NCI-H226 (cell line): Measurements from ENCODE around the gene CPSF4.

Experiments
- DNase-seq: peaks from one replicate; pipeline ENCODE4 v3.0.0-alpha.2; 2015

CPSF4 gene

GRCh38 chr7:99449326-99449725 lies 10.6 kb downstream of the CPSF4 start:
- no peak for DNase-seq

DNA sequence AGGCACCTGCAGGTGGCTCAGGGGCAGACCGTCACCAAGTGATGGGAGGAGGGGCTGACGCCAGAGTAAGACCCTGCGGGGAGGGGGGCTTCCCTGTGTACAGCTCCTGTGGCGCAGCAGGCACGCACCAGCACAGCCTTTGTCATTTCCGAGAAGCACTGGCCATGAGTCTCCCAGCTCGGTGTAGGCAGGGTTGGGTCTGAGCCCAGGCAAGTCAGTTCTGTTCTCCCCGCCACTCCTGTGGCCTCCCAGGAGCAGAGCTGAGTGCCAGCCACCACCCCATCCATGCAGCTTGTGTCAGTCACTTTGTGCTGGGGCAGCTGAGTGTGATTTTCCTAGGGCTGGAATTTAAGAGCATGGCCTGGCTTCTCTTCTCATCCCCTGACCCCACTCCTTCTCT lies 13.2 kb downstream of the CPSF4 start:
- no peak for DNase-seq

- no peak for DNase-seq
Measured at GRCh38 chr7:99452541-99452940, 13.8 kb downstream of the CPSF4 start.

GRCh38 chr7:99453105-99453504 lies 14.4 kb downstream of the CPSF4 start:
- no peak for DNase-seq

DNA sequence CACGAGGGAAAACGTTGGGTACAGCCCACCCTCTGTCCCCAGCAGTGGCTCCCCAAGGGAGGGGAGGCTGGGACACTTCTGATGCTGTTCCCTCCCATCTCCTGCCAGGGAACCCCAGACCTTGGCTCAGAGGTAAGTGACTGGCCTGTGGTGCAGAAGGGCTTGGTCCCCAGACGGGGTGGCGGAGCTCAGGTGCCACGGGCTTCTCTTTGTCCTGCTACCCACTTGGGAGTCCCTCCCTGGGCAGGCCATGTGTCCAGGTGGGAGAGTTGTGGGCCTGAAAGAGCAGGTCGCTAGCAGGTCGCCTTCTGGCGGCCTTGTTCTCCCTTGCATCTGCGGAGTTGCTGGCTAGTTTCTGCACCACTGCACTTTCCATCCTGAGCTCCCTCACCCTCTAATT lies 17.1 kb downstream of the CPSF4 start:
- DNase-seq: no peak

DNA sequence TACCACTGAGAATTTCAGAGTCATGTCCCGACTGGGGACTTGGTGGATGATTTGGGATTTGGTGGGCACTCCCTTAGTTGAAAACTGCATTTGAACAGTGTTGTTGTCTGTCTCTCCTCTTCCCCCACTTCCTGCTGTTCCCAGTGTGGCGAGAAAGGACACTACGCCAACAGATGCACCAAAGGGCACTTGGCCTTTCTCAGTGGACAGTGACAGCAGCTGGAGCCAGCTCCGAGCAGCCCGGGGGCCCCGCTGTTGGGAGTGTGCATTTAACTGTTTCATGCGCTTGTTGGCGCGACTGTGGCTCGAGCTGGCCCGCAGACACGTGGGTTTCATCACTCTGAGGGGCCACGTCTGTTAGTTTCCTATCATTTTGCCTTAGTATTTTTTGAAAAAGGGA lies 17.5 kb downstream of the CPSF4 start:
- DNase-seq: no peak

DNA sequence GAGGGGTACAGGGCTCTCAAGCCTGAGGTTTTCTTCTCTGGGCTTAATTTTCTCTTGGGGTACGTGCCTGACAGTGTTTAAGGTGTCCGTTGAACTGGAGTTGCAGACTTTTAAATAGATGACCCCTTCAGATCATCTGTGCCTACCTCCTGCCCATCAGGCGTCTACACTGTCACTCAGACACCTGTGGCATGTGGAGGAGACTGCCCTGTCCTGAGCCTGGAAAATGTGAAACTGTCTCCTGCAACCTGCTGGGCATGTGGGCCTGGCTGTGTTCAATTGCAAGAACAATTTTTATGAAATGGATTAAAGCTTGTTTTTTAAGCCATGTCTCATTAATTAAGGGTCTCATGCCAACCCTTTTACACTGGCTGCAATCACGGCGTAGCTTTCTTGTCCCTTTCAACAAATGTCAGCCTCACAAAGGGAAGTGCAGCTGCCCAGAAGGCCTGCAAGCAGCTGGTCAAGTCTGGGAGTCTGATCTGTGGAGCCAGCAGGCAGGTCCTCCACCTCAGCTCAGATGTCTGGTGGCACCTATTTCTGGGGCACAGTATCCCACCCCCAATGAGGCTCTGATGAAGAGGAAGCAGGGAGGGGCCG lies 18.4 kb downstream of the CPSF4 start:
- no peak for DNase-seq

DNA sequence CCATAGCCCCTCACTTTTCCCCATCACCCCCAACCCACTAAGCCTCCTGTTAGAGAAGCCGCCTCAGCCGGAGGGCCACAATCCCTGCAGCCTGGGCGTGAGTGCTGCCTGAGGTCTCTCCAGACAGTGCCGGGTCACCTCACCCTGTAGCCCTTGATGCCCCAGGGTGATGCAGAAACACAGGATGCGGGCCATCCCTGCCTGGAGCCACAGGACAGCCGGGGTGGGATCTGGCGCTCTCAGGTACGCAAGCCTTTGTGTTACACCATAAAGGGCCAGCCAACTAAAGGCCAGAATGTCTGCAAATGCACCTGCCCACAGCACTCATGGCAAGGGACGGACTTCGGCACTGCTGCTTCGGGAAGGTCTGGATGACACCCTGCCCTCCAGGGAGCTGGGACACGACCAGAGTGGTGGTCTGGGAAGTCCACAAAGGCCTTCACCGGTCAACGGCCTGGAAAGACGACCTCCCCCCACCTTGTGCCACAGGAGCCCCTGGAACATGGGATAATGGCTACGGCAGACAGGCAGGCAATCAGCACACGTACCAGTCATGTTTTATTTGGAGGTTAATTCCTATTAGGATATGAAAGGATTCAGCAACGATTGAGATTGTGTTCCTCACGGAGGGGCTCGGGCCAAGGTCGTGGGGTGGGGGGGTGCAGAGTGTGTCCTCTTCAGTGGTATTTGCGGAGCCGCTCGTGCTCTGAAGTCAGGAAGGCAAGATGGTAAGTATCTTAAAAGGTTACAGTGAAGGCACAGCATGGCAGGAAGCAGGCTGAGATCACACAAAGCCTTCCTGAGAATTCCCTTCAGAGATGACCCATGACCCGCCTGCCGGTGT lies 19.1 kb downstream of the CPSF4 start:
- DNase-seq: no peak

GRCh38 chr7:99459087-99459486 lies 20.3 kb downstream of the CPSF4 start:
- DNase-seq: no peak

DNA sequence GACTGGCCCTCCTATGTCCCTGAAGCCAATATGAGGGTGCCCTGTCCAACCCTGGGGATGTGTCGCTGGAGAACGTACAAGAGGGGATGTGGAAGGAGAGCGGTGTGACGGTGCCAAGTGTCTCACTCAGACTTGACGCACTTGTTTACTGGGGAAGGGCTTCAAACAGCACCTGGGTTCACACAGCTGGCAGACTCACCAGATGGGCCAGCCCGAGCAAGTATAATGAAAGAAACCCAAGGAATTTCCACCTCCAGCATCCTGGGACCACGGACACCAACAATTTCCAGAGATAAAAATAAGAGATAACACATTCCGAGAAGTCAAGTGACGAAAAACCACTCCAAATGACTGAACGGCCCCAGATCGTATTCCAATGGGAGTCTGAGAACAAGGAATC lies 21.9 kb downstream of the CPSF4 start:
- DNase-seq: no peak

GRCh38 chr7:99461221-99461620 lies 22.5 kb downstream of the CPSF4 start:
- no peak for DNase-seq

DNA sequence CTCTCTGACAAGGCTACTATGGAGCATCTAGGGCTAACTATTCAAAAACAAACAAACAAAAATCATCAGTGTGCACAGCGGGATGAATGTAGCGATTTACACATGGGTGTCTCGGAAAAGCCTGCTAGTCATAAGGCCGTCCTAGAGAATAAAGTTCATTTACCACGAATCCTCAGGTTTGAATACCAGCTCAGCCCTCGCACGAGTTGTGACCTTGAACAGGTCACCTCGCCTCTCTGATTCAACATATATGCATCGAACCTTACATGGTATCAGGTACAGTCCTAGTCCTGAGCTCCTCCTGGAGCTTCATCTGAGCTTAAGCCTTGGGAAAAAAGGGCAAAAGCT lies 26.7 kb downstream of the CPSF4 start:
- no peak for DNase-seq

DNA sequence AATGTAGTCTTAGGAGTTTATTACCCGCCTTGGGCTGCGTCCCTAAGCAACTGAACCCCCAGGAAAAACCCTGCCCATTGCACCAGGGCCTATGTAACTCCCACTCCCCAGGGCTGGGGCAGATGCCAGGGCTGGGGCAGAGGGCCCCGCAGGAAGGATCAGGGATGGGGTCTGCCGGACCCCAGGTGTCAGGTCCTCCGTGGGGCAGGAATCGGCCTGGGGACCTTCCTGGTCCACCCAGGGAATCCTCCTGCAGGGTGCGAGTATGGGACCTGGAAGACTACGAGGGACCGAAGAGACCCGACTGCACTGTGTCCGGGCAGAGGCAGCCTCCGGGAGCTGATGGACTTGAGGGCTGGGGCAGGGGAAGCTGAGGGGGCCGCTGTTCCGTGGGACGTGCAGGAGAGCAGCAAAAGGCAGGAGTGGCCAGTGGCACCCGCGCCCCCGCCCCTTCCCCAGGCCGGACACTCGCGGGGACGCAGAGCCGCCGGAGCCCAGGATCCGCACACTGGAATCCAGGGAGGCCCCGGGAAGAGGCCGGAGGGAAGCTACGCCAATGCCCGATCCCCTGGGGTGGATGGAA lies 29.7 kb downstream of the CPSF4 start:
- DNase-seq: no peak

GRCh38 chr7:99469381-99470065 lies 30.8 kb downstream of the CPSF4 start:
- no peak for DNase-seq

DNA sequence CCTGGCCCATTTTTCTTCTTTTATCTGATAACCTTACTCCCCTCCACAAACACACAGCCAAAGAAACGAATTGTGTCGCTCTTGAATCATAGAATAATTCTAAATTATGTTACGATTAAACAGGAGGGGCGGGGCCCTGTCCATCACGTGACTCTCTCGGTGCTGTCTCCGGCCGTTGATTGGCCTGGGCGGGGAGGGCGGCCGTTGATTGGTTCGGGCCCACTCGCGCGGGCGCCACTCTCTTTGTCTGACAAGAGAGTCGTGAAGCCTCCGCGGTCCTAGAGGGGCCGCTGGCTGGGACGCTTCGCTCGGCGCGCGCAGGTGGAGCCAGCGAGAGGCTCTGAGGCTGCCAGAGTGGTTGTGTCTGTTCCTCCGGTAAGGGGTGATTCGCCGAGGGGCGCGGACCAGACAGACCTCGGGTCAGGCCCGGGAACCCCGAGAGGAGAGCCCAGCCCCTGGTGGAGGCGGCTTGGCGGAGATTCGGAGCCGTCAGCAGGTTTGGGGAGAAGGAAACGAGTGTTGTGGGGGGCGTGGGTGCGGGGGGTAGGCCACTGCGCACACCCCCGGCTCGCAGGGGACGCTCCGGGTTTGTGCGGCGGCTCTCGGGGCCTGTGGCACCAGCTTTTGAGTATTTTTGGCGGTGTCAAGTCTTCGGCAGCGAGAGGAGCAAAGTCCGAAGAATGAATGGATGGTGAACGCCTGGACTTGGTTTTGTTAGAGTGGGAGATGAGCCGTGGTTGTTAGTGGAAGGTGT lies 34.0 kb downstream of the CPSF4 start, which contains the start of gene ZNF789:
Gene ZNF789, plus strand, starts transcription at position 330 of the 754 bp plus-strand sequence. CDS start 3,567 bp downstream, outside the sequence.
- peak; percentile 96 for DNase-seq

GRCh38 chr7:99473315-99473596 lies 34.5 kb downstream of the CPSF4 start:
- DNase-seq: peak; percentile 42

- no peak for DNase-seq
Measured at GRCh38 chr7:99476107-99476506, 37.4 kb downstream of the CPSF4 start.

- DNase-seq: no peak
Measured at GRCh38 chr7:99478464-99479440, 40.0 kb downstream of the CPSF4 start.

DNA sequence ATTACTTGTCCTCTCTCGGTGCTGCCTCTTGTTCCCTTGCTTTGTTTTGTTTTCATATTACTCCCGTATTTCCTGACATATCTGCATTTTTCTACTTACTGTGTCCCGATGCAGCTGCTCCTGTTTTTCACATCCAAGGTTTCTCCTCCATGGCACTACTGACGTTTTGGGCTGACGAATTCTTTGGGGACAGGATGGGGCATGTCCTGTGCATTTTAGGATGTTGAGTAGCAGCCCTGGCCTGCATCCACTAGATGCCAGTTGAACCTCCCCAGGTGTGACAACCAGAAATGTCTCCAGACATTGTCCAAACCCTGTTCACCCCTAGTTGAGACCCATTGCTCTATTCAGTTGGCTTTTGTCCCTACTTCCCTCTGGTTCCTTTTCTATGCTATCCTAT lies 46.4 kb downstream of the CPSF4 start:
- no peak for DNase-seq

DNA sequence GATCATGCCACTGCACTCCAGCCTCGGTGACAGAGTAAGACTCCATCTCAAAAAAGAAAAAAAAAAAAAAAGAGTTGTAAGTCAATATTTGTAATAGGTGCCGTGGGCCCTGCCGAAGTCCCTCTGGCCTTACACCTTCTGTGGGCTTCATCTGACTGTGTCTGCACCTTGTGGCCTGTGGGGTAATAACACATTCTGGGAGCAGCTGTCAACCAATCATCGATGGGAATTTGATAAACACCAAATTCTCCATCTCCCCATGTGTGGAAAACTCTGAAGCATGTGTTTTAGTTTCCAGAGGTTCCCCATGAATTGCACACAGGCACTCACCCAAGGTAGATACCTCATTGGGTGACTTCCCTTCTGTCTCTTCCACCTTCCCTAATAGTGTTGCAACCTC lies 50.5 kb downstream of the CPSF4 start:
- DNase-seq: no peak

- DNase-seq: no peak
Measured at GRCh38 chr7:99490878-99491277, 52.1 kb downstream of the CPSF4 start.

DNA sequence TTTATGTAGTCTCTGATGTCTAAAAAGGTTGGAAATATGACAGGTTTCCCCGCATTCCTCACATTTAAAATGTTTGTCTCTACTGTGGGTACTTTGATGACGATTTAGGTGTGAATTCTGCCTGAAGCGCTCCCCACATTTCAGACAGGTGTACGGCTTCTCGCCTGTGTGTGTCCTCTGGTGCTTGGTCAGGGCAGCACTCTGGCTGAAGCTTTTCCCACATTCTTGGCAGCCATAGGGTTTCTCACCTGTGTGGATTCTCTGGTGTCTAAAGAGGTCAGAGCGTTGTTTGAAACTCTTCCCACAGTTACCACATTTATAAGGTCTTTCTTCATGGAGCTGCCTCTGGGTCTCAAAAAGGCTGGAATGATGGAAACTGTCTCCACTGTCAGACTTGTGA lies 55.1 kb downstream of the CPSF4 start:
- DNase-seq: no peak
